GM19351 (cell line): ENCODE measurements around the gene EIF3K.
"Not testable (repeated sequence)": the region's sequence is repeated elsewhere in the genome, so short reads cannot be mapped to it uniquely, and the experiment has no call there.

ENCODE experiments used
- ATAC-seq: cut with Tn5 transposase; IDR thresholded peaks from one replicate; pipeline ENCODE4 v1.9.1; 2021; ENCODE audit warnings: mild to moderate bottlenecking, moderate library complexity; ENCODE audit not compliant: unreplicated experiment

EIF3K gene

GRCh38 chr19:38617764-38618589 lies 1.0 kb upstream of the EIF3K start, which contains the start of gene MAP4K1:
Gene MAP4K1, minus strand, starts transcription at chr19:38617953. Its CDS starts 58 bp downstream, at chr19:38617895.
- peak; percentile 67 for ATAC-seq

- no peak for ATAC-seq
Measured at GRCh38 chr19:38619361-38620174, 580 bp downstream of the EIF3K start.

GRCh38 chr19:38624822-38625221 lies 5.8 kb downstream of the EIF3K start:
- no peak for ATAC-seq

GRCh38 chr19:38626401-38626800 lies 7.4 kb downstream of the EIF3K start:
- no peak for ATAC-seq

- ATAC-seq: no peak
Measured at GRCh38 chr19:38629568-38629967, 10.6 kb downstream of the EIF3K start.

- ATAC-seq: not testable (repeated sequence)
Measured at GRCh38 chr19:38631301-38631700, 12.3 kb downstream of the EIF3K start.

GRCh38 chr19:38631811-38632475 lies 13.0 kb downstream of the EIF3K start:
- not testable (repeated sequence) for ATAC-seq

GRCh38 chr19:38632476-38633213 lies 13.7 kb downstream of the EIF3K start:
- ATAC-seq: no peak

- ATAC-seq: no peak
Measured at GRCh38 chr19:38634757-38635482, 15.9 kb downstream of the EIF3K start.

- ATAC-seq: no peak
Measured at GRCh38 chr19:38635483-38636399, 16.8 kb downstream of the EIF3K start.

- no peak for ATAC-seq
Measured at GRCh38 chr19:38638461-38638860, 19.5 kb downstream of the EIF3K start.

- ATAC-seq: no peak
Measured at GRCh38 chr19:38639679-38640078, 20.7 kb downstream of the EIF3K start.

GRCh38 chr19:38640368-38640767 lies 21.4 kb downstream of the EIF3K start:
- no peak for ATAC-seq

- ATAC-seq: no peak
Measured at GRCh38 chr19:38642176-38642575, 23.2 kb downstream of the EIF3K start.

- no peak for ATAC-seq
Measured at GRCh38 chr19:38644719-38645118, 25.7 kb downstream of the EIF3K start.

- ATAC-seq: peak; percentile 74
Measured at GRCh38 chr19:38647368-38647965, 28.5 kb downstream of the EIF3K start, which contains the start of gene ACTN4. Gene ACTN4, plus strand, starts transcription at chr19:38647649. Its CDS starts 97 bp downstream, at chr19:38647746.

GRCh38 chr19:38647966-38648768 lies 29.2 kb downstream of the EIF3K start:
- no peak for ATAC-seq
